HepG2 (cell line): Measurements from ENCODE around the gene SERTAD3.
"Not testable (repeated sequence)": the region's sequence is repeated elsewhere in the genome, so short reads cannot be mapped to it uniquely, and the experiment has no call there.

Experiments
- ADNP ChIP-seq: sonication (generic); formaldehyde crosslinking; IDR thresholded peaks from 2 replicates; pipeline ENCODE4 v1.4.0; 2020; ENCODE audit warnings: missing genetic modification reagents
- AGO2 ChIP-seq: fragments of 200-400 bp; formaldehyde crosslinking; optimal IDR thresholded peaks from 2 replicates; pipeline ENCODE3; 2017; ENCODE audit warnings: mild to moderate bottlenecking, low read depth, low read length, moderate library complexity
- BRF2 ChIP-seq: sonication (generic); formaldehyde crosslinking; IDR thresholded peaks from 2 replicates; pipeline ENCODE4 v1.8.1; 2022; ENCODE audit warnings: mild to moderate bottlenecking, missing genetic modification reagents
- SOX6 ChIP-seq, 2 experiments: fragments of 450-650 bp in 1 of 2; sonication (generic) in 1 of 2; formaldehyde crosslinking in 1 of 2; IDR thresholded peaks; 2 replicates each; pipeline versions ENCODE4 v1.4.0 to v1.6.1; 2017 to 2020; ENCODE audit warnings: antibody characterized with exemption in 1 of 2, mild to moderate bottlenecking in 1 of 2, missing genetic modification reagents in 1 of 2
- TAF1 ChIP-seq: sonication (generic); formaldehyde crosslinking; IDR thresholded peaks from 2 replicates; pipeline ENCODE4 v1.4.0; 2020; ENCODE audit warnings: missing genetic modification reagents
- TF ChIP-seq, protein P1 (sequence below): sonication (generic); formaldehyde crosslinking; IDR thresholded peaks from 2 replicates; pipeline ENCODE4 v1.5.0; 2020; ENCODE audit warnings: mild to moderate bottlenecking, missing genetic modification reagents, moderate library complexity

GRCh38 chr19:40430242-40430641, 13.9 kb downstream of the SERTAD3 start:
- not testable (repeated sequence) for TF ChIP-seq TAF1 (CRISPR knock-in tag); BRF2; ADNP (CRISPR knock-in tag); AGO2; SOX6 (IDR thresholded peaks at IDR 0.05); SOX6 (CRISPR knock-in tag; IDR thresholded peaks at IDR 0.05)
- TF ChIP-seq, protein P1, sequence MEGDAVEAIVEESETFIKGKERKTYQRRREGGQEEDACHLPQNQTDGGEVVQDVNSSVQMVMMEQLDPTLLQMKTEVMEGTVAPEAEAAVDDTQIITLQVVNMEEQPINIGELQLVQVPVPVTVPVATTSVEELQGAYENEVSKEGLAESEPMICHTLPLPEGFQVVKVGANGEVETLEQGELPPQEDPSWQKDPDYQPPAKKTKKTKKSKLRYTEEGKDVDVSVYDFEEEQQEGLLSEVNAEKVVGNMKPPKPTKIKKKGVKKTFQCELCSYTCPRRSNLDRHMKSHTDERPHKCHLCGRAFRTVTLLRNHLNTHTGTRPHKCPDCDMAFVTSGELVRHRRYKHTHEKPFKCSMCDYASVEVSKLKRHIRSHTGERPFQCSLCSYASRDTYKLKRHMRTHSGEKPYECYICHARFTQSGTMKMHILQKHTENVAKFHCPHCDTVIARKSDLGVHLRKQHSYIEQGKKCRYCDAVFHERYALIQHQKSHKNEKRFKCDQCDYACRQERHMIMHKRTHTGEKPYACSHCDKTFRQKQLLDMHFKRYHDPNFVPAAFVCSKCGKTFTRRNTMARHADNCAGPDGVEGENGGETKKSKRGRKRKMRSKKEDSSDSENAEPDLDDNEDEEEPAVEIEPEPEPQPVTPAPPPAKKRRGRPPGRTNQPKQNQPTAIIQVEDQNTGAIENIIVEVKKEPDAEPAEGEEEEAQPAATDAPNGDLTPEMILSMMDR (CRISPR knock-in tag): not testable (repeated sequence)
